SK-N-SH (cell line): ENCODE data around the gene PDE4B. TPM values are rescaled to one million over a fixed set of nuclear protein-coding genes. Genes with fewer than 3 reads are reported as not detected.
A peak's percentile ranks its signal among the peaks of the same experiment; 100 is the strongest.

Experiments
- CTCF ChIA-PET: fragments of 300-600, 350-600 bp; formaldehyde crosslinking; extraction: SDS; loops from one replicate; lab custom pipeline; 2021; lab: Yijun Ruan, JAX
- POLR2A ChIA-PET: fragments of 350-600 bp; sonication (Branson Sonifier 250); formaldehyde crosslinking; extraction: SDS; loops from one replicate; lab custom pipeline; 2020; ENCODE audit warnings: antibody characterized with exemption, inconsistent platforms; lab: Yijun Ruan, JAX
- DNase-seq: peaks from one replicate; pipeline ENCODE4 v3.0.0; 2012
- H2AFZ ChIP-seq: fragments of 200-600 bp; sonication (generic); 2 replicates; pipeline ENCODE4 v1.8.1; 2016; ENCODE audit warnings: antibody characterized with exemption, mild to moderate bottlenecking, low read depth
- H3F3A ChIP-seq: fragments of 200-600 bp; sonication (generic); replicated peaks from 2 replicates; pipeline ENCODE3; 2016; ENCODE audit warnings: antibody characterized with exemption, mild to moderate bottlenecking; ENCODE audit not compliant: insufficient read depth
- H3K27ac ChIP-seq, 2 experiments: fragments of 200-500 bp in 1 of 2; fragments of 200-600 bp in 1 of 2; sonication (Bioruptor generic) in 1 of 2; sonication (generic), shearing (Covaris generic) in 1 of 2; 2 replicates each; pipeline versions ENCODE4 v1.5.1 to v1.6.1; 2014 to 2016; ENCODE audit warnings: low read depth in 2 of 2, inconsistent platforms in 1 of 2, low read length in 1 of 2, mild to moderate bottlenecking in 1 of 2, mixed read lengths in 1 of 2
- H3K27me3 ChIP-seq: fragments of 200-600 bp; sonication (generic), shearing (Covaris generic); 2 replicates; pipeline ENCODE4 v1.6.1; 2016; ENCODE audit warnings: mixed run types; ENCODE audit not compliant: insufficient read depth
- H3K36me3 ChIP-seq, 2 experiments: fragments of 200-500 bp in 1 of 2; fragments of 200-600 bp in 1 of 2; sonication (Bioruptor generic) in 1 of 2; sonication (generic) in 1 of 2; replicated peaks in 1 of 2; 2 replicates each; pipeline versions ENCODE3 to v1.5.1; 2014 to 2016; ENCODE audit warnings: low read length in 1 of 2, mild to moderate bottlenecking in 1 of 2; ENCODE audit not compliant: insufficient read depth in 2 of 2, control insufficient read depth in 1 of 2
- H3K4me1 ChIP-seq, 2 experiments: fragments of 200-500 bp in 1 of 2; fragments of 200-600 bp in 1 of 2; sonication (Bioruptor generic) in 1 of 2; sonication (generic), shearing (Covaris generic) in 1 of 2; 2 replicates each; pipeline versions ENCODE4 v1.5.1 to v1.6.1; 2014 to 2016; ENCODE audit warnings: low read depth in 1 of 2, low read length in 1 of 2, mixed run types in 1 of 2; ENCODE audit not compliant: insufficient read depth in 2 of 2, control insufficient read depth in 1 of 2
- H3K4me2 ChIP-seq: fragments of 200-600 bp; sonication (generic), shearing (Covaris generic); 2 replicates; pipeline ENCODE4 v1.6.1; 2017; ENCODE audit warnings: mixed run types
- H3K4me3 ChIP-seq, 2 experiments: fragments of 200-500 bp in 1 of 2; fragments of 200-600 bp in 1 of 2; sonication (Bioruptor generic) in 1 of 2; sonication (generic), shearing (Covaris generic) in 1 of 2; 2 replicates each; pipeline versions ENCODE4 v1.5.1 to v1.8.1; 2014 to 2016; ENCODE audit warnings: low read depth in 2 of 2, inconsistent platforms in 1 of 2, low read length in 1 of 2, mild to moderate bottlenecking in 1 of 2, mixed read lengths in 1 of 2, moderate library complexity in 1 of 2
- H3K79me2 ChIP-seq: fragments of 200-600 bp; sonication (generic); 2 replicates; pipeline ENCODE4 v1.8.1; 2017; ENCODE audit warnings: mild to moderate bottlenecking; ENCODE audit not compliant: insufficient read depth
- H3K9ac ChIP-seq: fragments of 200-600 bp; sonication (generic); 2 replicates; pipeline ENCODE4 v1.6.1; 2017; ENCODE audit warnings: mixed run types
- H3K9me2 ChIP-seq: fragments of 200-600 bp; sonication (generic); 2 replicates; pipeline ENCODE4 v1.6.1; 2017; ENCODE audit warnings: mixed run types
- H3K9me3 ChIP-seq: fragments of 200-600 bp; sonication (generic); 2 replicates; pipeline ENCODE4 v1.6.1; 2017; ENCODE audit warnings: mixed run types, mild to moderate bottlenecking, moderate library complexity
- H4K20me1 ChIP-seq: fragments of 200-600 bp; sonication (generic); 2 replicates; pipeline ENCODE4 v1.6.1; 2017; ENCODE audit warnings: mild to moderate bottlenecking, mixed run types; ENCODE audit not compliant: insufficient read depth
- CHD2 ChIP-seq: fragments of 150-350 bp; IDR thresholded peaks from 2 replicates; pipeline ENCODE4 v1.6.1; 2018; ENCODE audit warnings: low read length; ENCODE audit not compliant: partially characterized antibody
- EZH2phosphoT487 ChIP-seq: fragments of 200-600 bp; sonication (generic); IDR thresholded peaks from 2 replicates; pipeline ENCODE4 v1.6.1; 2017; ENCODE audit warnings: low read depth, mixed run types, mild to moderate bottlenecking, antibody characterized with exemption, moderate library complexity, borderline replicate concordance
- FOSL2 ChIP-seq: IDR thresholded peaks from 2 replicates; pipeline ENCODE4 v1.4.0; 2012; ENCODE audit warnings: low read depth, mild to moderate bottlenecking, moderate library complexity, borderline replicate concordance
- GABPA ChIP-seq: IDR thresholded peaks from 2 replicates; pipeline ENCODE4 v1.4.0; 2012; ENCODE audit warnings: low read depth, mild to moderate bottlenecking
- GATA2 ChIP-seq: sonication (generic); formaldehyde crosslinking; IDR thresholded peaks from 2 replicates; pipeline ENCODE4 v1.5.0; 2020; ENCODE audit warnings: mild to moderate bottlenecking, missing genetic modification reagents
- MAX ChIP-seq: IDR thresholded peaks from 2 replicates; pipeline ENCODE4 v1.4.0; 2012; ENCODE audit warnings: low read depth
- MEF2A ChIP-seq: IDR thresholded peaks from 2 replicates; pipeline ENCODE4 v1.4.0; 2012; ENCODE audit warnings: low read depth, borderline replicate concordance
- NRF1 ChIP-seq: IDR thresholded peaks from 2 replicates; pipeline ENCODE4 v1.6.1; 2012; ENCODE audit warnings: low read depth, mild to moderate bottlenecking, low read length
- RAD21 ChIP-seq: IDR thresholded peaks from 2 replicates; pipeline ENCODE4 v1.6.1; 2012; ENCODE audit warnings: mild to moderate bottlenecking, low read length
- RCOR1 ChIP-seq: fragments of 150-350 bp; IDR thresholded peaks from 2 replicates; pipeline ENCODE4 v1.6.1; 2017; ENCODE audit warnings: antibody characterized with exemption, low read length
- REST ChIP-seq: IDR thresholded peaks from 2 replicates; pipeline ENCODE4 v1.6.1; 2012; ENCODE audit warnings: mild to moderate bottlenecking, low read depth, low read length, moderate library complexity
- RFX5 ChIP-seq: IDR thresholded peaks from 2 replicates; pipeline ENCODE4 v1.6.1; 2012; ENCODE audit warnings: mild to moderate bottlenecking, improper control_type of control experiment, low read length
- SMC3 ChIP-seq: IDR thresholded peaks from 2 replicates; pipeline ENCODE4 v1.6.1; 2012; ENCODE audit warnings: low read depth, low read length, improper control_type of control experiment
- TCF12 ChIP-seq: IDR thresholded peaks from 2 replicates; pipeline ENCODE4 v1.4.0; 2012
- WGBS: methylation state at CpG from one replicate; pipeline ENCODE4 v1.1.6; 2017; ENCODE audit warnings: low lambda C conversion rate; 5-methylcytosine and 5-hydroxymethylcytosine counted together
- polyA plus RNA-seq, 3 experiments: library from polyadenylated mRNA; depleted of rRNA; stranded (reverse); fragments of >200 nt; gene quantifications; 2 replicates each; pipeline ENCODE4 v1.2.3, GENCODE V29; 2012
- TF ChIP-seq, protein P1 (sequence below): fragments of 200-600 bp; sonication (generic); IDR thresholded peaks from 2 replicates; pipeline ENCODE4 v1.6.1; 2017; ENCODE audit warnings: antibody characterized with exemption, mild to moderate bottlenecking, moderate library complexity

Gene PDE4B
- polyA plus RNA-seq, 1 of the 3 experiments (the other 2 are of a cell fraction) = 1.9 TPM

DNA sequence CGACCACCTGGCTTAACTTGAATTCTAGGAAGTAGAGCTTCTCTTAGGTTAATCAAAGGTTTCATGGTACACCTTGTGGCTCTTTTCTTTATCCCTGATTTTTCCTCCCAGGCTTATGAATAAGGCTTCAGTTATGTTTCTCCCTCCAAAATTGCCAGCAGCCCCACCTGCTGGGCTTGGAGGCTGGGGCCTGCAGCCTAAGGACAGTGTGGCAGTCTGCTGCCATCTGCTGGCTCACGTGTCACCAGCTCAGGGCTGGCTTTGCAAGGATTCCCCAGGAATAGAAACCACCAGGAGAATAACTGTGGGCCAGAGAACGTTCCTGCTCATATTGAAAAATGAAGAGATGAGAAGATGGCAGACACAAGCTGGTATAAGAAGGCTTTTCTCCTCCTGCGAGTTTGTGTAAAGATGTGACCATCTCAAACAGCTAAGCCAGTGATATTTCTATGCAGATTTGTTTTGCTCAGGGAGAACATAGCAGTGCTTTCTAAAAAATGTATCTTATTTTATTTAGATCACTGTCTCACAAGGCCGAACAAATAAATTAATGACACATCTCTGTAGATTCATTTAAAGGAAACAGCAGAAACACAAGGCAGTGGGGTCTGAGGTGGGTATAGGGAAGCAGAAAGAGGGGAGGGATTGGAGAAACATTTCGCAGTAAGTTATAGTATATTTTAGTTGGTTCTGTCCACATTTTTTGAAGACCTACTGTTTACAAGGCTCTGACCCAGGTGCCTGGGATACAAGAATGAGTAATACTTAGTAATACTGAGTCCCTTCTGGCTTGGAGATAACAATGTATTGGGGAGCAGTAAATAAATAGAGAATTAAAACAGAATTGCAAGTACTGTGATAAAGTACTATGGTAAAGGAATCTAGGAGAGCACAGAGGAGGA lies 450.2 kb downstream of the PDE4B start:
- Histone ChIP-seq H3K27me3 (no peaks in the 10 kb centered on the region), H3K4me2 (peak overlapping the region; percentile 32; the same call in 1 of the 2 replicates), H3K79me2 (no peaks in the 10 kb centered on the region), H3K36me3 (no peaks in the 10 kb centered on the region), H3K9me2 (no peaks in the 10 kb centered on the region), H3F3A (peaks cover 4% of the 10 kb centered on the region), H3K4me1 (peaks cover 39 to 69% of the 10 kb centered on the region in 2 experiments; a peak in 3 of 4 replicates), H3K27ac (peak overlapping the region; percentile 20 to 91; a peak in 3 of 4 replicates), H4K20me1 (no peaks in the 10 kb centered on the region), H3K9ac (no peak overlapping the region), H3K4me3 (peak overlapping the region in 1 of 2 experiments; percentile 36; a peak in 1 of 4 replicates), H2AFZ (peak overlapping the region; percentile 66; the same call in 1 of the 2 replicates), H3K9me3 (no peaks in the 10 kb centered on the region)
- ChIA-PET CTCF (interaction anchor here (0.5 to 19.0 kb wide), 83 partner anchors 10 to 1177 kb away, joined by 3 to 384 read pairs (median 4); no protein-coding TSS in a partner anchor), POLR2A (interaction anchor here (0.8 to 1.7 kb wide), 3 partner anchors 248 to 251 kb away, joined by 4 to 8 read pairs (median 5); no protein-coding TSS in a partner anchor)
- DNase-seq = peak; percentile 71
- peak; percentile 26; the same call in 1 of the 2 replicates for TF ChIP-seq TCF12
- peak; percentile 100 for TF ChIP-seq RAD21
- peak; percentile 100 for TF ChIP-seq SMC3
- peak; percentile 71 for TF ChIP-seq RCOR1
- TF ChIP-seq MAX = peak; percentile 71
- no peak for TF ChIP-seq GABPA
- TF ChIP-seq, protein P1, sequence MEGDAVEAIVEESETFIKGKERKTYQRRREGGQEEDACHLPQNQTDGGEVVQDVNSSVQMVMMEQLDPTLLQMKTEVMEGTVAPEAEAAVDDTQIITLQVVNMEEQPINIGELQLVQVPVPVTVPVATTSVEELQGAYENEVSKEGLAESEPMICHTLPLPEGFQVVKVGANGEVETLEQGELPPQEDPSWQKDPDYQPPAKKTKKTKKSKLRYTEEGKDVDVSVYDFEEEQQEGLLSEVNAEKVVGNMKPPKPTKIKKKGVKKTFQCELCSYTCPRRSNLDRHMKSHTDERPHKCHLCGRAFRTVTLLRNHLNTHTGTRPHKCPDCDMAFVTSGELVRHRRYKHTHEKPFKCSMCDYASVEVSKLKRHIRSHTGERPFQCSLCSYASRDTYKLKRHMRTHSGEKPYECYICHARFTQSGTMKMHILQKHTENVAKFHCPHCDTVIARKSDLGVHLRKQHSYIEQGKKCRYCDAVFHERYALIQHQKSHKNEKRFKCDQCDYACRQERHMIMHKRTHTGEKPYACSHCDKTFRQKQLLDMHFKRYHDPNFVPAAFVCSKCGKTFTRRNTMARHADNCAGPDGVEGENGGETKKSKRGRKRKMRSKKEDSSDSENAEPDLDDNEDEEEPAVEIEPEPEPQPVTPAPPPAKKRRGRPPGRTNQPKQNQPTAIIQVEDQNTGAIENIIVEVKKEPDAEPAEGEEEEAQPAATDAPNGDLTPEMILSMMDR = peak; percentile 100
- no peak for TF ChIP-seq GATA2
- TF ChIP-seq CHD2 = peak; percentile 27
- TF ChIP-seq EZH2phosphoT487 = no peak
- TF ChIP-seq RFX5 = 0 out of 2 replicates have a peak, but pooled peaks have one; percentile 28
- TF ChIP-seq REST = no peak
- peak; percentile 33; the same call in 1 of the 2 replicates for TF ChIP-seq FOSL2
- TF ChIP-seq MEF2A = no peak
- TF ChIP-seq NRF1 = peak; percentile 43
- 45% methylated on average over 6 of the region's 6 CpGs for WGBS
